Mesothelial cell of epicardium (in vitro differentiated cells): ENCODE results near the gene PNMA1. TPM values are rescaled to one million over a fixed set of nuclear protein-coding genes. Genes with fewer than 3 reads are reported as not detected.

Experiments
- DNase-seq, 2 experiments: peaks; one replicate each; pipeline ENCODE4 v3.0.0; 2021; ENCODE audit warnings: low spot score in 2 of 2; ENCODE audit not compliant: unreplicated experiment in 2 of 2
- H3K27ac Mint-ChIP-seq: 2 replicates; pipeline ENCODE4 v1.8.0; 2021; ENCODE audit warnings: mixed read lengths
- H3K27me3 Mint-ChIP-seq: 2 replicates; pipeline ENCODE4 v1.8.0; 2021; ENCODE audit warnings: low read depth, mixed read lengths
- H3K36me3 Mint-ChIP-seq: 2 replicates; pipeline ENCODE4 v1.8.0; 2021; ENCODE audit warnings: mixed read lengths
- H3K4me1 Mint-ChIP-seq: 2 replicates; pipeline ENCODE4 v1.8.0; 2021; ENCODE audit warnings: mixed read lengths
- H3K4me3 Mint-ChIP-seq: 2 replicates; pipeline ENCODE4 v1.8.0; 2021; ENCODE audit warnings: mild to moderate bottlenecking, moderate library complexity, mixed read lengths
- H3K9me3 Mint-ChIP-seq: 2 replicates; pipeline ENCODE4 v1.8.0; 2021; ENCODE audit warnings: mixed read lengths
- CTCF ChIP-seq: fragments of 200-600 bp; sonication (generic); IDR thresholded peaks from one replicate; pipeline ENCODE4 v1.5.0; 2021; ENCODE audit warnings: antibody characterized with exemption; ENCODE audit not compliant: unreplicated experiment
- microRNA-seq: library from miRNA; unstranded; fragments of <30 nt; microRNA quantifications from one replicate; pipeline ENCODE4 v1.2.0, GENCODE V29; 2021; ENCODE audit warnings: inconsistent platforms, mixed read lengths
- total RNA-seq: library from RNA; stranded (reverse); gene quantifications from 3 replicates; pipeline ENCODE4 v1.2.1, GENCODE V29; 2021

Gene PNMA1
- total RNA-seq, 1 donor from 2014 or later = 46.4 TPM

GRCh38 chr14:73663548-73664212 is 50.5 kb downstream of the PNMA1 start:
- H3K36me3 Mint-ChIP-seq = peaks cover 10% of the 10 kb centered on the region
- H3K27me3 Mint-ChIP-seq = no peaks in the 10 kb centered on the region
- no peak for TF ChIP-seq CTCF
- DNase-seq = no peak
- H3K27ac Mint-ChIP-seq = no peak overlapping the region
- peaks cover 7% of the 10 kb centered on the region for H3K9me3 Mint-ChIP-seq
- peaks cover 6% of the 10 kb centered on the region for H3K4me1 Mint-ChIP-seq
- H3K4me3 Mint-ChIP-seq = no peak overlapping the region

- H3K4me1 Mint-ChIP-seq = peaks cover 6% of the 10 kb centered on the region
- no peak for DNase-seq
- peaks cover 14% of the 10 kb centered on the region for H3K36me3 Mint-ChIP-seq
- H3K9me3 Mint-ChIP-seq = peaks cover 7% of the 10 kb centered on the region
- TF ChIP-seq CTCF = no peak
- no peak overlapping the region for H3K27ac Mint-ChIP-seq
- H3K27me3 Mint-ChIP-seq = no peaks in the 10 kb centered on the region
- H3K4me3 Mint-ChIP-seq = no peak overlapping the region
Observed at GRCh38 chr14:73662487-73662943, 51.7 kb downstream of the PNMA1 start.

GRCh38 chr14:73661872-73662271 is 52.3 kb downstream of the PNMA1 start:
- peaks cover 14% of the 10 kb centered on the region for H3K36me3 Mint-ChIP-seq
- no peak overlapping the region for H3K27ac Mint-ChIP-seq
- H3K9me3 Mint-ChIP-seq = peaks cover 7% of the 10 kb centered on the region
- H3K27me3 Mint-ChIP-seq = no peaks in the 10 kb centered on the region
- no peak for TF ChIP-seq CTCF
- no peak overlapping the region for H3K4me3 Mint-ChIP-seq
- H3K4me1 Mint-ChIP-seq = peaks cover 6% of the 10 kb centered on the region
- DNase-seq = no peak

Small RNA genes lying within 50 kb of the gene (microRNA-seq; reads per million reads assigned to microRNA genes)
- gene MIR4505 = not detected

Other genes starting within 250 kb of the PNMA1 start
- gene RIOX1, start 223.5 kb downstream of the PNMA1 start, total RNA-seq = 12.4 to 12.6 TPM (median 12.6 TPM) in 3 replicates
- gene ACOT1, start 177.2 kb downstream of the PNMA1 start, total RNA-seq = 6.0 to 7.4 TPM (median 7.2 TPM) in 3 replicates
- 1.0 to 2.0 TPM (median 1.2 TPM) in 3 replicates for gene HEATR4, start 155.4 kb downstream of the PNMA1 start, total RNA-seq
- gene ACOT2, start 145.2 kb downstream of the PNMA1 start, total RNA-seq = 25.0 to 26.4 TPM (median 25.6 TPM) in 3 replicates
- 1.4 to 1.6 TPM (median 1.5 TPM) in 3 replicates for gene ACOT4, start 122.5 kb downstream of the PNMA1 start, total RNA-seq
- gene ACOT6, start 101.9 kb downstream of the PNMA1 start, total RNA-seq = not detected in 3 replicates
- gene DNAL1, start 69.4 kb downstream of the PNMA1 start, total RNA-seq = 13.3 to 13.8 TPM (median 13.4 TPM) in 3 replicates
- 12.4 to 14.5 TPM (median 14.0 TPM) in 3 replicates for gene PTGR2, start 137.4 kb upstream of the PNMA1 start, total RNA-seq
- 49.6 to 53.7 TPM (median 51.7 TPM) in 3 replicates for gene ZNF410, start 172.5 kb upstream of the PNMA1 start, total RNA-seq
- 4.3 to 5.3 TPM (median 4.9 TPM) in 3 replicates for gene FAM161B, start 235.7 kb upstream of the PNMA1 start, total RNA-seq
- gene COQ6, start 235.9 kb upstream of the PNMA1 start, total RNA-seq = 19.3 to 23.9 TPM (median 20.9 TPM) in 3 replicates